HUES6 (cell line): ENCODE data around the gene SMG6.

Source experiments
- H3K27ac ChIP-seq: 2 replicates; pipeline ENCODE4 v1.7.0; 2013; ENCODE audit warnings: low read depth, mild to moderate bottlenecking, low read length, inconsistent platforms
- H3K27me3 ChIP-seq: 2 replicates; pipeline ENCODE4 v1.6.1; 2013; ENCODE audit warnings: low read length; ENCODE audit not compliant: control insufficient read depth, insufficient read depth
- H3K36me3 ChIP-seq: 2 replicates; pipeline ENCODE4 v1.6.1; 2013; ENCODE audit warnings: low read length; ENCODE audit not compliant: control insufficient read depth, insufficient read depth
- H3K4me1 ChIP-seq: 2 replicates; pipeline ENCODE4 v1.6.1; 2013; ENCODE audit warnings: low read length; ENCODE audit not compliant: control insufficient read depth, insufficient read depth
- H3K4me3 ChIP-seq: 2 replicates; pipeline ENCODE4 v1.5.1; 2013; ENCODE audit warnings: low read depth, low read length
- H3K9ac ChIP-seq: one replicate; pipeline ENCODE4 v1.6.1; 2013; ENCODE audit warnings: mild to moderate bottlenecking, low read length
- H3K9me3 ChIP-seq: 2 replicates; pipeline ENCODE4 v1.6.1; 2013; ENCODE audit warnings: low read depth, low read length; ENCODE audit not compliant: control insufficient read depth, insufficient read depth

Gene SMG6

DNA sequence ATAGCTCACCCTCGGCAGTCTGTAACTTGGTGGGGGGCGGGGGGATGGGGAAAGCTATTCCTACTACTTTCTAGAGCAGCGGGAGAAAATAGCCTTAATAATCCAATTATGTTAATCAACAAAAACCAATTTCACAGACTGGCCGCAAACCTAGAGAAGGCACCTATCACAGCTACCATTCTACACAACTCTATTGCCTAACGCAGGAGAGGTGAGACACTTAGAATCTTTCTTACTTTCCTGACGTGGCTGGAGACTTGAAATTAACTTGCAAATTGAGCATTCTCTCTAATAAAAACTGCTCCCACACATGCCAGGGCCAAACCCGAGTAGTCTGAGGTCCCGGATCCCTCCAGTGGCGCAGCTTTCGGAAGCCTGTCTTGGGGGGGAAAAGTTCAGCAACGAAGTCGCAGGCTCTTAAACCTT lies 794 bp downstream of the SMG6 start:
- Histone ChIP-seq H3K36me3 (peaks cover 22% of the 10 kb centered on the region), H3K9me3 (no peaks in the 10 kb centered on the region), H3K4me1 (no peaks in the 10 kb centered on the region), H3K27ac (peak overlapping the region; percentile 68), H3K27me3 (no peaks in the 10 kb centered on the region), H3K4me3 (peak overlapping the region; percentile 81), H3K9ac (peak overlapping the region; percentile 85)

DNA sequence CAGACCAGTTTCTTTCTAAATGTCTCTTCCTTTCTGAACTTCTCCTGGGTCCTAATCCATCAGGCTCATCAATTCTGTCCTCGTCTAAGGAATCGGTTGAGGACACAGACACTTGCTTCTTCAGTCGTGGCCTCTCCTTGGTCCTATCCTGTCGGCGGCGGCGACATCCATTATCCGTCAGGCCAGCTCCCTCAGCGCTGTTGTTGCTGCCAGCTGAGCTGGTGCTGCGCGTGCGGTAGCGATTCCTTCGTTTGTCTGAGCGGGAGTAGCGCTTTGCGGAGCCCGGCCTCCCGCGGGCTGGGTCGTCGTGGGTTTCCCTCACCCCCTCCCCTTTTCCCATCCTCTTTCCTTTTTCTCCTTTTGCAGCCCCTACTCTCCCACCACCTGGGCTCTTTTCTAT lies 3.8 kb downstream of the SMG6 start:
- no peaks in the 10 kb centered on the region for H3K9me3 ChIP-seq
- H3K9ac ChIP-seq, result no peak overlapping the region
- no peaks in the 10 kb centered on the region for H3K27me3 ChIP-seq
- H3K36me3 ChIP-seq, result peaks cover 50% of the 10 kb centered on the region
- no peak overlapping the region for H3K27ac ChIP-seq
- no peaks in the 10 kb centered on the region for H3K4me1 ChIP-seq
- no peak overlapping the region for H3K4me3 ChIP-seq

DNA sequence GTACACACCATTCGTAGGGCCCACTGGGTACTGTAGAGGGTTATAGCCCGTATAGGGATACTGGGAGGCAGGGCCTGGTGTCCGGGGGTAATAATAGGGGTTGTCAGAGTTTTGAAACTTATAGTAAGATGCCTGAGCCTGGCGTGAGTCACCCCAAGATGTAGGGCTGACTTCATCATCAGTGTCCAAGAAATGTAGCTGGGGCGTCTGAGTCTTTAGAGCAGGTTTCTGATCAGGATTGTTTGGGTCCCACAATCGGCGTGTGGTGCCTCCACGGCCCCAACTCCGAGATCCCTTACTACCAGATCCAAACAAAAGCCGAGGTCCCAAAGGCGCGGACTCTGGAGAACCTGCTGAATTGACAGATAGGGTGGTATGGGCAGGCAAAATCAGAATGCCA lies 4.4 kb downstream of the SMG6 start:
- Histone ChIP-seq H3K27ac (no peak overlapping the region), H3K4me3 (no peak overlapping the region), H3K9me3 (no peaks in the 10 kb centered on the region), H3K4me1 (no peaks in the 10 kb centered on the region), H3K9ac (no peak overlapping the region), H3K36me3 (peaks cover 56% of the 10 kb centered on the region), H3K27me3 (no peaks in the 10 kb centered on the region)

DNA sequence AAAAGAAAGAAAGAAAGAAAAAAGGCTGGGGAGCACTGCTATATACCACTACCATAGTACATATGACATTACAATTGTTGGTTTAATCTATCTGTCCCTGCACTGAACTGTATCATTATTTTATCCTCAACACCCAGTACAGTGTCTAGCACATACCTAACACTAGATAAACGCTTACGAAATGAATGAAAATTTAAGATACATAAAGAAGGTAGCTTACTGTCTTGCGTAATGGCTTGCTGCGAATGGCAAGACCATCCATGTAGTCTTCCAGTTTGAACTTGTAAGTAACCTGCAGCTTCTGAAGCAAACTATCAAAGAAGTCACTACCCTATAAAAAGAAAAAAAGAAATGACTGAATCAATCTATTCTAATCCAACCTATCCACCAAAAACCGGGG lies 6.6 kb downstream of the SMG6 start:
- H3K27me3 ChIP-seq, result no peaks in the 10 kb centered on the region
- H3K27ac ChIP-seq, result no peak overlapping the region
- H3K4me3 ChIP-seq, result no peak overlapping the region
- no peaks in the 10 kb centered on the region for H3K9me3 ChIP-seq
- H3K36me3 ChIP-seq, result peaks cover 74% of the 10 kb centered on the region
- no peak overlapping the region for H3K9ac ChIP-seq
- no peaks in the 10 kb centered on the region for H3K4me1 ChIP-seq

DNA sequence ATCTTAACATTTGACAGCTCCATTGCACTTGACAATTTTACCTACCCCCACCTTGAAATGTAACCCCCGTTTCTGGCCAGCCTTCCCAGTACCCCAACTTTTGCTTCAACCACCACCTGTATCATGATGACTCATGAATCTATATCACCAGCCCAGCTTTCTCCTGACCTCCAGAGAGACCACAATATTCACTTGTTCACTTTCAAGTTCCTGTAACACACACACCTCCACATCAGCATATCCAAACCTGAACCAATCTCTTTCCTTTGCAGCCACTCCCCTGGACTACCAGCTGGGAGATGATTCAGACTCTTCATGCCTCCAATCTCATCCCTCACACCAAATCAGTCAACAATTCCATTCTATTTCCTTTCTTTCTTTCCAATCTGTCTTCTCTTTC lies 8.0 kb downstream of the SMG6 start:
- Histone ChIP-seq H3K36me3 (peaks cover 86% of the 10 kb centered on the region), H3K9ac (no peak overlapping the region), H3K27me3 (no peaks in the 10 kb centered on the region), H3K9me3 (no peaks in the 10 kb centered on the region), H3K27ac (no peak overlapping the region), H3K4me3 (no peak overlapping the region), H3K4me1 (no peaks in the 10 kb centered on the region)

DNA sequence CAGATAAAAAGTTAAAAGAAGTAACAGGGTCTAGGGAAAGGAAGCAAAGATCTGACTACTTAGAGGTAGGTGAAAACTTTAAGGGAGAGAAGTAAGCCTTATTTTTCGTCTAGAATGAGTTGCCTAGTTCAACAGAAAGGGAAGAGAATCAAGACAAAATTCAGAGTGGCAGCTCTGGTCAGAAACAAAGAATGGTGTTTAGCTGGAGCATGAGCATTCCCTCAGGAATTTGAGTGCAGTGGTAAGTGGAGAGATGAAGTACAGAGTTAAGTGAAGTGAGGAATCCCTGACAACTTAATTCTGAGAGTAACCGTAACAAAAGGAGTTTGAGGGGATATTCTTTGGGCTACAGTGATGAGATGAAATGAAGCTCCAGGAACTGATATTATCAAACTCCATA lies 11.5 kb downstream of the SMG6 start:
- Histone ChIP-seq H3K27ac (no peak overlapping the region), H3K4me1 (no peaks in the 10 kb centered on the region), H3K36me3 (peaks cover 81% of the 10 kb centered on the region)

DNA sequence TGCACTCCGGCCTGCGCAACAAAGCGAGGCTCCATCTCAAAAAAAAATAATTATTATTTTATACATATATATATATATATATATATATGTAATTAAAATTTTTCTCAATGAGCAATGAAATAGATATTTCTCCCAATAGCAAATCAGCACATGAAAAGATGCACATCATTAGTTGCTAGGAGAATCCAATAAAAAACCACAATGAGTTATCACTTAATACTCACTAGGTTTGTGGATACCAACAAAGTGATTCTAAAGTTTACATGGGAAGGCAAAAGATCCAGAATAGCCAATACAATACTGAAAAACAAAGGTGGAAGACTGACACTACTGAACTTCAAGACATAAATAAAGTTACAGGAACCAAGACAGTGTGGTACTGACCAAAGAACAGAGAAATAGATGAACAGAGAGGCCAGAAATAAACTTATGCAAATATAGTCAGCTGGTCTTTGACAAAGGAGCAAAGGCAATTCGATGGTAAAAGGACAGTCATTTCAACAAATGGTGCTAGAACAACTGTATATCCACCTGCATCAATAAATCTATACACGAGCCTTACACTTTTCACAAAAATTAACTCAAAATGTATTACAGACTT lies 13.6 kb downstream of the SMG6 start:
- Histone ChIP-seq H3K27me3 (no peaks in the 10 kb centered on the region), H3K4me3 (no peak overlapping the region), H3K27ac (no peak overlapping the region), H3K4me1 (no peaks in the 10 kb centered on the region), H3K9ac (no peak overlapping the region), H3K9me3 (no peaks in the 10 kb centered on the region), H3K36me3 (peaks cover 66% of the 10 kb centered on the region)

More for the DNA sequence above, 11.5 kb downstream of the SMG6 start:
- H3K9ac ChIP-seq, result no peak overlapping the region
- no peaks in the 10 kb centered on the region for H3K27me3 ChIP-seq
- H3K9me3 ChIP-seq, result no peaks in the 10 kb centered on the region
- no peak overlapping the region for H3K4me3 ChIP-seq

- peaks cover 70% of the 10 kb centered on the region for H3K36me3 ChIP-seq
- H3K27ac ChIP-seq, result no peak overlapping the region
- no peaks in the 10 kb centered on the region for H3K9me3 ChIP-seq
- H3K4me3 ChIP-seq, result no peak overlapping the region
- H3K27me3 ChIP-seq, result no peaks in the 10 kb centered on the region
- no peaks in the 10 kb centered on the region for H3K4me1 ChIP-seq
- H3K9ac ChIP-seq, result no peak overlapping the region
These were observed 20.3 kb downstream of the SMG6 start for GRCh38 chr17:2283302-2283701.

GRCh38 chr17:2282297-2282873 lies 21.2 kb downstream of the SMG6 start:
- Histone ChIP-seq H3K4me3 (no peak overlapping the region), H3K9me3 (no peaks in the 10 kb centered on the region), H3K36me3 (peaks cover 64% of the 10 kb centered on the region), H3K27ac (no peak overlapping the region), H3K27me3 (no peaks in the 10 kb centered on the region), H3K9ac (no peak overlapping the region), H3K4me1 (no peaks in the 10 kb centered on the region)

GRCh38 chr17:2279707-2280106 lies 23.9 kb downstream of the SMG6 start:
- H3K4me3 ChIP-seq, result no peak overlapping the region
- H3K27me3 ChIP-seq, result no peaks in the 10 kb centered on the region
- H3K9ac ChIP-seq, result no peak overlapping the region
- H3K4me1 ChIP-seq, result no peaks in the 10 kb centered on the region
- H3K36me3 ChIP-seq, result peaks cover 70% of the 10 kb centered on the region
- H3K27ac ChIP-seq, result no peak overlapping the region
- no peaks in the 10 kb centered on the region for H3K9me3 ChIP-seq

- no peak overlapping the region for H3K27ac ChIP-seq
- no peak overlapping the region for H3K9ac ChIP-seq
- H3K4me3 ChIP-seq, result no peak overlapping the region
- H3K36me3 ChIP-seq, result peaks cover 62% of the 10 kb centered on the region
- no peaks in the 10 kb centered on the region for H3K9me3 ChIP-seq
- H3K4me1 ChIP-seq, result no peaks in the 10 kb centered on the region
- no peaks in the 10 kb centered on the region for H3K27me3 ChIP-seq
These were observed 26.0 kb downstream of the SMG6 start for GRCh38 chr17:2277429-2278170.
